ENCODE data around the gene DUS3L.
"Not testable (repeated sequence)": the region's sequence is repeated elsewhere in the genome, so short reads cannot be mapped to it uniquely, and the experiment has no call there.

The DUS3L gene

DNA sequence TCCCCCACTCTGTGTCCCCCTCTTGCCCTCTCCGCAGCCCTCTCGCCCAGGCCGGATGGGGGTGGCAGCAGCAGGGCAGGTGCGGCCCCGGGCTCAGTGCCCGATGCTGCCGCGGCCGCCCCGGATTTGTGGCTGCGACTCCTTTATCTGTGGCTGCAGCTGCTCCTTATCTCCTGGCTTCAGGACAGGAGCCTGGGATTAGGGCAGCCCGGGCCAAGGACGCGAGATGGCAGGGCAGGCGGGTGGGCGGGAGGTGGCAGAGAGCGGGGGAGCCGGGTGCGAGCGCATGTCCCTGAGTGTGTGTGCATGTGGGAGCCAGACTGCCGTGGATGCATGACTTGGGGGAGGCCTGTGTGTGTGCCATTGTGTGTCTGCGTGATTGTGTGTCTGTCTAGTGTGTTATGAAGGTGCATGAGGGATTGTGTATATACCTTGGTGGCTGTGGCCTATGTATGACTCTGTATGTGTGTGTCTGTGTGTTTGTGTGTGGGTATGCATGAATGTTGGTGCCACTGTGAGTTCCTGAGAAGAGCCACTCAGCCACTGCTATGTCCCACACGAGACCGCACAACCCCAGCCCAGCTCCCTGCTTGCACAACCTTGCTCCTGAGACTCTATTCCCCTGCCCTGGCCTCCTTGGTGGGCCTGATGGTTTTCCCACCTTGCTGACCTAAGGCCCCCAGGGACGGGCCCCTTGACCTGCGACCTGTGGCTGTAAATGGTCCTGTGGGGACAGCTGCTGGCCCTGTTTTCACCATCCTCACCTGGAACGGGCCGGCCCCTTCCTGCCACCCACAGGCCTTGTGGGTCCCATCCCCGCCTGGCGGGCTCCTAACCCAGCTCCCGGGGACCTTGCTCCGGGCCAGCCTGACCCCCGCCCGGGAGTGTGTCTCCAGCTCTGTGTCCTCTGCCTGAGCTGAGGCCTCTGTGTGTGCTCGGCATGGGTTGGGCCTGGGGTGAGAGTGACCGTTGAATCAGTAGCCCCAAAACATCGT is 8.6 kb upstream of the DUS3L start:
- DNase-seq, result no peak

DNA sequence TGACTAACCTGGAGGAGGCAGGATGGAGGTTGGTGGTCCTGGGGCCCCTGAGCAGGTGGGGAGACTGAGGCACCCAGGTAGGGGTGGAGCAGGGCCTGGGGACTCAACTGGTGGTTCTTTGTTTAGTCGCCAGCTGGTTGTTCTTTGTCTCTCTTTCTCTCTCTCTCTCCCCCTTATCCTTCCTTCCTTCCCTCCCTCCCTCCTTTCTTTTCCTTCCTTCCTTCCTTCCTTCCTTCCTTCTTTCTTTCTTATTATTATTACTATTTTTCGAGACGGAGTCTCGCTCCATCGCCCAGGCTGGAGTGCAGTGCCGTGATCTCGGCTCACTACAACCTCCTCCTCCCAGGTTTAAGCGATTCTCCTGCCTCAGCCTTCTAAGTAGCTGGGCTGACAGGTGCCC is 7.3 kb upstream of the DUS3L start:
- DNase-seq, result no peak

DNA sequence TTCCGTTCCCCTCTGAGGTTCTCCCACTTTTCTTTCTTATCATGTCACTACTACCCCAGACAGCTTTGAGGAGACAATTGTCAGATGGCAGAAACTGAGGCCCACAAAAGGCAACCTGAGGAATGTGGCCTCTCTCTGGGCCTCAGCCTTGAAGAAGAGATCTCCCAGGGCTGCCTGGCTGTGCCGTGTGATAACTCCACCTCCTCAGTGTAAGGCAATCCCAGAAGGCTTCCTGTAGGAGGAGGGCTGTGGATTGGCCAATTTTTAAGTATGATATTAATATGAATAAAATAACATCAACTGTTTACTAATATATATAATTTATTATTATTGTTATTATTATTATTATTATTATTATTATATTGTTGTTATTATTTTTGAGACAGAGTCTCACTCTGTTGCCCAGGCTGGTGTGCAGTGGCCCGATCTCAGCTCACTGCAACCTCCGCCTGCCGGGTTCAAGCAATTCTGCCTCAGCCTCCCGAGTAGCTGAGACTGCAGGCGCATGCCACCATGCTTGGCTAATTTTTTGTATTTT is 4.5 kb upstream of the DUS3L start:
- DNase-seq, result no peak

DNA sequence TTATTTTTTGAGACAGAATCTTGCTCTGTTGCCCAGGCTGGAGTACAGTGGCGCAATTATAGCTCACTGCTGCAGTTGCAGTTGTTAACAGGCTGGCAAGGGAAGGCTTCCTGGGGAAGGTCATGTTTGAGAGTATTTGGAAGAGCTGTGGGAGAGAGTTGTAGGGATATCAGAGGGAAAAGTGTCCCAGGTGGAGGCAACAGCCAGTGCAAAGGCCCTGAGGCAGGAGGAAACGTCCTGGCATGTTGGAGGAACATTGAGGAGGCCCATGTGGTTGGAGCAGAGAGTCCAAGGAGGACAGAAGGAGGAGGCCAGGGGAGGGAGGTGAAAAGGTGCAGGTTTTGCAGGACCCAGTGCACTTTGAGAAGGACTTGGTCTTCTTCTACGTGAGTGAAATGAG is 2.2 kb upstream of the DUS3L start:
- no peak for DNase-seq

DNA sequence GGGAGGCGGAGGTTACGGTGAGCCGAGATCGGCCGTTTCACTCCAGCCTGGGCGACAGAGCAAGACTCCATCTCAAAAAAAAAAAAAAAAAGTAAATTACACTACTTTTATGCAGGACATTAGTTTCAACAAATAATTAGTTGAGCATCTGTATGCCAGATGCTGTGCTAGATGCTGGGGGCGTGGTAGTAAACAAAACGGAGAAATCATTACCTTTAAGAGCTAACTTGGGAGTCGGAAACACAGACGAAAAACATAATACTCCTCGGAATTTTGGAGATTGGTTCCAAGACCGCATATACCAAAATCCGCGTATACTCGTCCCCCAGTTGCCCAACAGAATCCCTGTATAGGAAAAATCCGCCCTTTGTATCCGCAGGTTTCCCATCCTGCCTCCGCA is 1.3 kb upstream of the DUS3L start:
- DNase-seq, result no peak

DNA sequence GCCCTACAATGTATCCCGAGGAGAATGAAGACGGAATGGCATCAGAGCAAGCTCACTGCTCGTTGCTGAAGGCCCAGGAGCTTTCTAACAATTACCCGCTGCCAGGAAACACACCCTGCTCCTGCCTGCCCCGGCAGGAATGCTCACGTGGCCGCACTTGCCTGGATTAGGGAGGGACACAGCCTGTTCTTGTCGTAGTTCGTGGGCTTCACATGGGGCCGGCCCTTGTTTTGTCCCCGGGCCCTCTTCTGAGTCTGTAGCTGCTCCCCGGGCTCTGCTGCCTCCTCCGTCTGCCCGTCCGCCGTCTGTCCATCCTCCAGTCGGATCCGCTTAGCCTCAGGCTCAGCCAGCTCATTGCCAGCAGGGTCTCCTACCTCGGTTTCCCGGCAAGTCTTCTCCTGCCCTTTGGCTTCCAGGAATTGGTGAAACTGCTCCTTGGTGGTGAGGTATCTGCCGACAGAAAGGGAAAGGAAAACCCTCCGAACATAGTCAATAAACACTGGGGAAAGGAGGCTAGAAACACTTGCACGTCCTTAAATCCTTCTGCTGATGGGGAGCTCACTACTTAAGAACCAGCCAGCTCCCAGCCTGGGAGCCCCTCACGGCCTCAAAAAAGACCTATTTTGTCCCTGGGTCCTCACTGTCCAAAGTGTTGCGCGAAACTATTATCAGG is 941 bp downstream of the DUS3L start:
- no peak for DNase-seq

DNA sequence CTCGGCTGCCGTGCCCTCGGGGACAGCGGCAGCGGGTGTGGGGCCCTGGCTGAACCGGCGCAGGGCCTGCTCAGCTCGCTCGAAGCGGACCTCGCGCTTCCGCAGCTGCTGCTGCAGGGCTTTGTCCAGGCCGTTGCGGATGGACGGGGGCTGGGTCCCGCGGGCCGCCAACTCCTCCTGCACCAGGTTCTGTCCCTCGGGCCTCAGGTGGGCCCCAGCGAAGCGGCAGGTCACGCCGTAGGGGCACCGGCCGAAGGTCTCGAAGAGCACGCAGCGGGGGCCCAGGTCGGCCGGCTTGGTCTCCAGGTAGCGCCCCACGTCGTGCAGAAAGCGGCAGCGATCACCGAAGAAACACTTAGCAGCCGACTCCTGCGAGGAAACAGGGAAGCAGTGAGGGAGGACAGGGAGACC is 1.6 kb downstream of the DUS3L start:
- DNase-seq, result no peak

DNA sequence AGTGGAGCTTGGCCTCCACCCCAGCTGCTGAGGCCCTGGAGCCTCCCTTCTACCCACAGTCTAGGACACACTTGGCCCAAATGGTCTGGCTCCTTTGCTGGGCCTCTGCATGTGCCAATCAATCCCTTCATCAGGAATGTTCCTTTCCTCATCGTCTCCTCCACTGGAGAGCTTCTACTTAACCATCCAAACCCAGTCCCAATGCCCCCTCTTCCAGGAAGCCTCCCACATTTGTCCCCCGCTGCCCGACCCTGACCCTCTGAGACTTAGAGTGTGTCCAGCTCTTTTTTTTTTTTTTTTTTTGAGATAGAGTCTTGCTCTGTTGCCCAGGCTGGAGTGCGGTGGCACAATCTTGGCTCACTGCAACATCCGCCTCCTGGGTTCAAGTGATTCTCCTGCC is 2.5 kb downstream of the DUS3L start:
- no peak for DNase-seq

DNA sequence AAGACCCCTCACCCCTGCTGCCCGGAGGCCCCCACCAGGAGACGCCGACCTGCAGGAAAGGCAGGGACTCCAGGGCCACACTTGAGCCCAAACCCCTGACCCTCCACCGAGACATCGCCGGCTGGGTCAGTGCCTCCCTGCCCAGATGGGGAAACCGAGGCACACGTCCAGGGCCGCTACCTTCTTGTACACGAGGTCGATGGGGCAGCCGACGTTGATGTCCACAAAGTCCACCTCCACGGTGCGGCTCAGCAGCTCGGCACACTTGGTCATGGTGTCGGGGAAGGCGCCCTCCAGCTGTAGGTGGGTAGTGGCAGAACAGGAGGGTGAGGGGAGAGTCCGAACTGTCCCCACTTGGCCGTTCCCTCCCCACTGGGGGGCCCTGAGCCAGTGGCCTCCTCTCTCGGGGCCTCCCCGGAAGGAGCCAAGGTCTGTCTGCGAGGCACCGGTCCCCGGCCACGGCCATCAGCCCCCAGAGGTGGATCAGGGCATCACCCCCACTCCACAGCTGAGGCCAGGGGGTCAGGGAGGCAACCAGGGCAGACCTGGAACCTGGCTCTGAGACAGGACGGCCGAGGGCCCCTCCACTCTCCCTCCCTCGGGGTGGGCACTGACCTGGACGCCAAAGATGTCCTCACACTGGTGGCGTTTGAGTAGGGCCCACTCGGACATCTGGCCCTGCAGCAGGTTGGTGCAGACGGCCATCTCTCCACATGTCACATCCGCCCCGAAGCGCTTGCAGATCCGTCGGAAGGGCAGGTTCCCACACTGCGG is 3.4 kb downstream of the DUS3L start:
- no peak for DNase-seq

DNA sequence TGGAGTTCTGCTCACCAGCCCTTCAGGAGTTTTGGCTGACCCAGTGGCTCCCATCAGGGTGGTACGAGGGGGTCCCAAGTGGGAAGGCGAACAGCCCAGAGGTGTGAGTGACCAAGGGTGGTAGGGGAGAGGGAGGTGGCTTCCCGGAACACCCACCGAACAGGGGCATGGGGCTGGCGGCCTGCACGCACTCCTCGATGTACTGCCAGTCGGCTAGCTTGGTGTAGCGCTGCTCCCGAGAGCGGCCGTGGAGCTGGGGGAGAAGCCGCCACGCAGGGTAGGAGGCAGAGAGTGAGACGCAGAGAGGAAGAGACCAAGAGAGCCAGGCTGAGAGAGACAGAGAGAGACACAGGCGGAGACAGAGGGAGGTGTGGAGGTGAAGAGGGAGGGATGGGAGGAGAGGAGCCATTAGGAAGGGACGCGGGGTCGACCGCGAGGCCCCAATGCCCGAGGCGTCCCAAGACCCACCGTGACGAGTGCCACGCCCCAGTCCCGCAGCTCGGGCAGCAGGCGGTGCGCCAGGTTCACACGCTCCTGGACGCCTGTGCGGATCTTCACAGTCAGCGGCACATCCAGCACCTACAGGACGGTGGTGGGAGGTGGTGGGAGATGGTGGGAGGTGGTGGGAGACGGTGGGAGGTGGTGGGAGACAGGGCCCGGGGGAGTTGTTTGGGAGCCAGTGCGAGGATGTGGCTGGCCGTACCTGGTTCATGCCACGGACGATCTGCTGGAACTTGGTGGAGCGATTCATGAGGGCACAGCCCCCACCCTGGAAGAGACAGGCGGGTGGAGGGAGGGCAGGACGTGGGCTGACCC is 4.2 kb downstream of the DUS3L start:
- DNase-seq, result no peak

DNA sequence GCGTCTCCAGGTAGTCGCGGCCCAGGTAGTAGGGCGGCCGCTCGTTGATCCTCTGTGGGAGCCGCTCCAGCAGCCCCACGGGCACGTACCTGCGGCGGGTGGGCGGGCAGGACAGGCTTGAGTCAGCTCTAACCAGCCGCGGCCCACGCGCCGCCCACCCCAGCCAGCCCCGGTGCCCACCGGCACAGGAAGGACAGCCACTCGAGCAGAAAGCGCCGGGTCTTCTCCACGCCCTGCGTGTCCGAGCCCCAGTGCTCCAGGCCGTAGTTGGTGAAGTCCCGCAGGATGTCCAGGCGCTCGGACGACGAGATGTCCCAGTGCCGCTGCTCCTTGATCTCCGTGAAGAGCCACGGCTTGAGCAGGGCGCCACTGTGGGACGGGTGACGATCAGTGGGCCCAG is 5.5 kb downstream of the DUS3L start:
- DNase-seq, result no peak

DNA sequence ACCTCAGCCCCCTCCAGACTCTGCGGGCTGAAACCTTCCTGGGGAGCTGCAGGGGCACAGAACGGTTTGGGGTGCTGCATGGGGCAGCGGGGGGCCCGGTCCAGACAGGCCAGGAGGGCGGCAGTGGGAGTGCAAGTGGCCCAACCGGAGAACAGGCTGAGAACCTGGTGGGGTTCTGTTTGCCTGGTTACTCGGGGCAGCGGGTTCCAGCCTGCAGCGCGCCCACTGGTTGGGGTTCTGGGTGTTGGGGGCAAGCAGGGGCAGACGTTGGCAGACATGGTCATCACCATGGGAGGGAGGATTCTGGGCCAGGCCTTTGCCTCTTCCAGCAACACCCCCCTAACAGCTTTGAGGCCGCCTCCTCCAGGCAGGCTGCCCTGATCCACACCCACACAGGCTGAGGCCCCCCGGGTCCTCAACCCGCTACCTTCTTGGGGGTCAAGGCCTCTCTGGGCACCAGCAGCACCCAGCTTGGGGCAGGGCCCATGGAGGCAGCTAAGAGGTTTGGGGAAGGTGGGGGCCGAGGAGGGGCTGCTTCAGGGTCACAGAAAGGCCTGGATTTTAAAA is 6.3 kb downstream of the DUS3L start, which contains the start of gene PRR22:
TSS of gene PRR22 (minus strand) at position 166 of the 567 bp plus-strand sequence. CDS start at position 80, 86 bp downstream.
- no peak for DNase-seq

DNA sequence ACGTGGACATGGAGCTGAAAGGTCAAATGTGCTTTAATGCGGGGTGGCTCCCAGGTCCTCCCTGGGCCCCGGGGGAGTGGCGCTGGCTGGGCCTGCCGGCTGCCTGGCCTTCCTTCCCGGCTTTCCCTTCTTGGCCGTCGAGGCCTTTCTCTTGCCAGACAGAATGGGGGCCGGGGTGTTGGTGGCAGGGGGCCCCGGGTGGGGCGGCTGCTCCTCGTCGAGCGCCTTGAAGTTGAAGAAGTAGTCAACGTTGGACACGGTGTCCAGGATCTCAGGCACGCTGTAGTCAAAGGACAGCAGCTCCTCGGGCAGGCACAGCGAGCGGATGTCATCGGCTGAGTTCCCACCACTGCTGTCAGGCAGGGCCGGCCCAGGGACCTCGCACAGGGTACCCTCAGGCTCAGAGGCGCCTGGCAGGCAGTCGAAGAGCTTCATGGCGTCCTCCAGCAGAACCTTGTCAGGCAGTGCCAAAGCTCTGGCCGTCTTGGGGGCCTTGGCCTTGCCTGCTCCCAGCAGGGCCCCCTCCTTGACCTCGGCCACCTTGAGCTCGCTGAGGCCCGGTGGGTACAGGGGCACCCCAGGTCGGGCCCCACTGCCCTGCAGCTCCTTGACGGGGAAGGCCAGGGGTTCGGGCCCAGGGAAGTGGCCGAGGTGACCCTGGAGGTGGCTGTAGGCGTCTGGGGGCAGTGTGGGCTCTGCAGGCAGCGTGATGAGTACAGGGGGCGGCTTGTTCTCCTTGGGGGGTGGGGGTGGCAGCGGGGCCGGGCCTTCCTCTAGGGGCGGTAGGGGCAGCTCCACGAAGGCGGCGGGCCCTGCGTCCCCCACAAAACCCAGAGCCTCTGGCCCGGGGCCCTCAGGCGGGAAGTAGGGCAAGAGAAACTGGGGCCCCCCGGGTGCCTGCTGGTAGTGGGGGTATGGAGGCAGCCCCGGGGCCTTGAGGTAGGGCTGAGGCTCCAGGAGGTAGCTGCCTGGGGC is 7.7 kb downstream of the DUS3L start:
- no peak for DNase-seq

DNA sequence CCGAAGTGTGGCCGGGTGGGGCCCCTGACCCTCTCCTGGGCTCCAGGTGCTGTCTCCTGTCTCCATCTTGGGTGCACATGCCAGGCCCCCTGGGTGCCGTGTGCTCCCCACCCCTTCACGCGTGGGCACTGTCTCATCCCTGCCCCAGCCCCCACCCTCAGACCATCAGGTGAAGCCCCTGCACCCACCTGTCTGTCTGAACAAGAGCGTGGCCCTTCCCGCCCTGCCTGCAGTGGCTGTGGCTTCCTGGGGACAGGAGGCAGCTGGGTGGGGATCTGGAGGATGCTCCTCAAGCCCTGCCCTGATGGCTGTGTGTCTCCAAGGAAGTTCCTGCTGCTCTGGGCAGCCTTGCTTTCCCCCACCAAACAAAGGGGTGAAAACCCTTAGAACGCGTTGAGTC is 8.6 kb downstream of the DUS3L start:
- DNase-seq, result no peak

DNA sequence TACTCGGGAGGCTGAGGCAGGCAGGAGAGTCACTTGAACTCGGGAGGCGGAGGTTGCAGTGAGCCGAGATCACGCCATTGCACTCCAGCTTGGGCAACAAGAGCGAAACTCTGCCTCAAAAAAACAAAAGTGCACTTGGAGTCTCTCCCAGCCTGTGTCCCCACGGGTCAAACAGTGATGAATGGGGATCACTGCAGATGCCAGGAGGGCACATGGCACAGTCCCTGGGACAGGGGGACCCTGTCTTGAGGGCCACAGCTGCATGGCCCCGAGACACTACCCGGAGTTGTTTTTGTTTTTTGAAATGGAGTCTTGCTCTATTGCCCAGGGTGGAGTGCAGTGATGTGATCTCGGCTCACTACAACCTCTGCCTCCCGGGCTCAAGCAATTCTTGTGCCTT is 10.0 kb downstream of the DUS3L start:
- not testable (repeated sequence) for DNase-seq

DNA sequence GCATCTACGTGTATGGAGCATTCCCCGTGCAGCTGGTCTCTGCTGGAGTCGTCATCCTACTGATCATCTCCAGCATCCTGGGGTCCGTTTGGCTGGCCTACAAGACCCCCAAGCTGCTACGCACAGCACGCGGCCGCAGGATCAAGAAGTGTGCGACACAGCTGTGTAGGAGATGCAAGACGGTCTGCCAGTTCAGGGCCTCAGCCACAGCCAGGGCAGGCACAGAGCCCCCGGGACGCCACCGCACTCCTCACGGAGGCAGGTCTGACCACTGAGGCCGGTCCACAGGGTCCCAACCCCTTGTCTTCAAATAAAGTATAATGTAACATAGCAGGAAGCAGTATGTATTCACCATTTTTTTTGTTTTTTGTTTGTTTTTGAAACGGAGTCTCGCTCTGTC is 12.6 kb downstream of the DUS3L start:
- no peak for DNase-seq

DNA sequence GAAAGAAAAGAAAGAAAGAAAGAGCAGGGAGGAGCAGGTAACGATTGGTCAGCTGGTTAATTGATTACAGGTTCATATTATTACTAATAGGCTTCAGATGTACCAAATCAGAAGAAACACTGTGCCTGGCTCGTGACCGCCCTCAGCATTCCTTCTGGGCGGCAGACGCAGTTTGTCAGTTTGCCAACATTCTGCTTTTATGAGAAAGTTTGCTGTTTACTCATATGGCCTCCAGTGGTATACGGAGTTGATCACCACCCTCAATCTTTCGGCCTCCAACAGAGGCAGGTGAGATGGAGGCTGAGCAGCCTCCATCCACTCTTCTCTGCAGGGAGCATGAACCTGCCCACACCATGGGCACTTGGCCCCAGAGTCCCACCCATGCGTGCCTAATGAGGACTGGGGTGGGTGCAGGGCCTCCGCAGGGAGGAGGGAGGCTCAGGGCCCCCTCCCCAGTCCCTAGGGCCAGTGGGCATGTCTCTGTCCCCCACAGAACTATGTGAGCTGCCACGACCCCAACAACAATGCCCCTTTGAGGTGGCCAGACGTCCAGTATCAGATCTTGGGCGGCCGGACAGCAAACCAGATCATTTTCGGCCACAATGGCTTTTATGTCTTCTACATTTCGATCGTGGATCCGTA is 15.2 kb downstream of the DUS3L start:
- no peak for DNase-seq

DNA sequence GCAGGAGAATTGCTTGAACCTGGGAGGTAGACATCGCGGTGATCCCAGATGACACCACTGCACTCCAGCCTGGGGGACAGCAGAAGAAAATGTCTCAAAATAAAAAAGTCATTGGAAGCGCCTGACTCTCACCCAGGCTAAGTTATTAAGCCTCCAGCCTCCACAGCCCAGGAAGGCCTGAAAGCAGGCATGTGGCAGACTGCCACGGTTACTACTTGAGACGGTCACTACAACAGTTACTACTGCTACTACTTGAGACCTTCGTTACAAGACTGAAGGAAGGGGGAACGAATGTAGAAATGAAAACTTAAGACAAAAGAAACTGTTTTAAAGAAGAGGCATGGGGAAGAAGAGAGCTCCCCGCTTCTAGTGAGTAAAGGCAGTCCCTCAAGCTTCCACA is 16.0 kb downstream of the DUS3L start:
- DNase-seq, result no peak

DNA sequence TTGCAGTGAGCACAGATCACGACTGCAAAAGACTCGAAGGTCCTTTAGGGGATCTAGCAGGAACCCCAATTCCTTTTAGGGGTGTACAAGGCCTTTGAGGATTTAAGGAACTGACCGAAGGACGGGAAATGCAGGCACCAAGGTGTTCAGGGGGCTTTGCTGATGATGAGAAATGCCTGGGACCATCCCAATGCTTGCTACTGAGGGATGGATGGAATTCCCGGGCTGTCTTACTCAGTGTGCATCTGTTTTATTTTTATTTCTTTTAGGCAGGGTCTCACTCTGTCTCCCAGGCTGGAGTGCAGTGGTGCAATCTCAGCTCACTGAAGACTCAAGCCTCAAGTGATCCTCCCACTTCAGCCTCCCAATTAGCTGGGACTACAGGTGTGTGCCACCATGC is 17.7 kb downstream of the DUS3L start:
- DNase-seq, result no peak

DNA sequence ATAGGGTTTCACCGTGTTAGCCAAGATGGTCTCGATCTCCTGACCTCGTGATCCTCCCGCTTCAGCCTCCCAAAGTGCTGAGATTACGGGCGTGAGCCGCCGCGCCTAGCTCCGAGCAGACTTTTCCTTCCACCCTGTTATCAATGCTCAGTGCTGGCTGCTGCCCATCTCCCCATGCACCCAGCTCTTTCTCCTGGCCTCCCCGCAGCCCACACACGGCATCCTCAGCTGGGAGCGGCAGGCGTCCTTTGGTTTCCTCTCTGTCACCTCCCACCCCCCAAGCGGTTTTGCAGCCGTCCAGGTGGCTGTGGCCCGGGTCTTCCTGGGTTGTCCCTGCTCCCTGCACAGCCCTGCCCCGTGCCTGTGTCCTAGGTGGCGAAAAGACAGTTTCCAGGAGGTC is 18.5 kb downstream of the DUS3L start:
- DNase-seq, result no peak
